ENCODE data around the gene DUS1L. TPM values are rescaled to one million over a fixed set of nuclear protein-coding genes. Genes with fewer than 3 reads are reported as not detected.

Gene DUS1L
- polyA plus RNA-seq, 3 donors from 2014 or later = 61.7 to 85.3 (median 82.5) TPM

DNA sequence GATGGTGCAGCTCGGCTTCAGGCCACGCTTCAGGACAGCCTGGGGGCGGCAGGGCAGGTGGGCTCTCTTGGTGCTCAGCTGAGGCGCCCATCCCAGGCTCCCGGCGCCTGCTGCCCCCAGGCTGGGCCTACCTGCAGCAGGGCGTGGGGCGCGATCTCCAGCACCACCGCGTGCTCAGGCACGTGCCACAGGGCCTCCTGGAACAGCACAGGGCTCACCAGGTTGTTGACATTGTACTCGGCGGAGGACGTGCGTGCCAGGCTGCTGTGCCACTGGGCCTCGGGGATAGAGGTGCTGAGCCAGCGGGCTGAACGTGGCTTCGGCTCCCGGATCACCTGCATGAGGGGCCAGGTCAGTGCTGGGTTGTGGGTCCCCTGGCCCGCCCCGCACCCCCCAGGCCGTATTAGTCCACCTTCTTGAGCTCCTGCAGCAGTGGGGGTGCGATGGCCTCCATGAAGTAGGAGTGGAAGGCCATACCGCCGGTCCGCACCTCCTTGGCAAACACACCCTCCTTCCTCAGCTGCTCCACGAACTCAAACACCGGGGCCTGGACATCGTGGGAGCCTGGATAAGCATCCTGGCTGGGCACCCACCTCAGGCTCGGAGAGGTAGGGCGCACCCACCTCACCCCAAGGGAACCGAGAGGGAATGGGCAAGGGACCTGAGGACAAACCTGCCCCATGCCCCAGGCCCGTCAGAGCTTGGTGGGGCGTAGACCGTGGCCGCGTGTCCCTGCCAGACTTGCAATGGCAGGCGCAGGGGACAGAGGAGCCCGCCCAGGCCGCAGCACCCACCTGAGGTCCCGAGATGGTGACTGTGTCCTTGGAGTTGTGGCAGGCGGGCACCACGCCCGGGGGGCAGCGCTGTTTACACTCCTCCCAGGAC lies 23.5 kb upstream of the DUS1L start:
- Mint-ChIP-seq H3K27me3 (ENCODE audit: low read depth in 3 of 3) (no peaks in the 10 kb centered on the region), H3K4me1 (no peaks in the 10 kb centered on the region), H3K27ac (peak overlapping the region in 1 of 6 donors; percentile 69), H3K9me3 (no peaks in the 10 kb centered on the region), H3K36me3 (no peaks in the 10 kb centered on the region), H3K4me3 (no peak overlapping the region)
- no peak for DNase-seq

DNA sequence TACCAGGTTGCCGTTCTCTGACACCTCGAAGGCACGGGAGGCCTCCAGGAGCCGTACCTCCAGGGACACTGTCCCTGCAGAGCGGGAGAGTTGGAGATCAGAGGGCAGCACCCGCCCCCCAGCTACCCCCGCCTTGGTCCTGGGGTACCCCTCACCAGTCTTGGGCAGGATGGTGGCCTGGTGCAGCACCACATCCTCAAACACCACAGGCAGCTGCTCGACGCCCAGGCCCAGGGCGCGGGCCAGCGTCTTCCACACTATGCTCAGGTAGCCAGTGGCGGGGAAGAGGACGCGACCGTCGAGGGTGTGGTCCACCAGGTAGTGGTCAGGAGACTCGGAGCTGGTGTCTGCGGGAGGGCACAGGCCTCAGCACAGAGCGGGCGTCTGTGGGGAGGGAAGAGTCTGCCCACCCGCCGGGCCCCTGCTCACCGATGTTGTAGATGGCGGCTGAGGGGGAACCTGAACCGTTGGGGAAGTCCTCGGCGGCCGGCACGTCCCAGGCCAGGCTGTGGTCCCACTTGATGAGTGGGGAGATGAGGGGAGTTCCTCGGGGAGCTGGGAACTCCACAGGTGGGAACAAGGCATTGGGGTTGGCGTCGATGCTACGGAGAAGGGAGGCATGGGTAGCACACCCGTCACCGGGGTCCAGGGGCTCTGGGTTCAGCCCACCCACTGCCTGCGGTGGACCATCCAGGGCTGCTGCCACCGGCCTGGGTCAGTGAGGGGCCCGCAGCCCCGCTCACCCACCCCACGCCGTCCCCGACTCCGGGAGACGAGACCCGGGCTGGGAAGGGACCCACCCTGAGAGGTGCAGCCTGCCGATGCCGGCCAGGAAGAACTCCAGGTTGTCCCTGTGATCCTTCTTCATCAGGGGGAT lies 22.6 kb upstream of the DUS1L start:
- DNase-seq = no peak
- Mint-ChIP-seq H3K4me1 (no peaks in the 10 kb centered on the region), H3K27me3 (ENCODE audit: low read depth in 3 of 3) (no peaks in the 10 kb centered on the region), H3K4me3 (no peak overlapping the region), H3K9me3 (no peaks in the 10 kb centered on the region), H3K36me3 (no peaks in the 10 kb centered on the region), H3K27ac (no peak overlapping the region)

GRCh38 chr17:82086941-82087906 lies 21.6 kb upstream of the DUS1L start:
- no peak overlapping the region for H3K27ac Mint-ChIP-seq
- H3K9me3 Mint-ChIP-seq = no peaks in the 10 kb centered on the region
- DNase-seq = no peak
- H3K36me3 Mint-ChIP-seq = no peaks in the 10 kb centered on the region
- no peaks in the 10 kb centered on the region for H3K4me1 Mint-ChIP-seq
- H3K27me3 Mint-ChIP-seq (ENCODE audit: low read depth in 3 of 3) = no peaks in the 10 kb centered on the region
- H3K4me3 Mint-ChIP-seq = no peak overlapping the region

- Mint-ChIP-seq H3K4me1 (no peaks in the 10 kb centered on the region), H3K36me3 (no peaks in the 10 kb centered on the region), H3K27ac (no peak overlapping the region), H3K9me3 (no peaks in the 10 kb centered on the region), H3K4me3 (no peak overlapping the region), H3K27me3 (ENCODE audit: low read depth in 3 of 3) (no peaks in the 10 kb centered on the region)
- DNase-seq = no peak
Measured at GRCh38 chr17:82085931-82086764, 20.5 kb upstream of the DUS1L start.

DNA sequence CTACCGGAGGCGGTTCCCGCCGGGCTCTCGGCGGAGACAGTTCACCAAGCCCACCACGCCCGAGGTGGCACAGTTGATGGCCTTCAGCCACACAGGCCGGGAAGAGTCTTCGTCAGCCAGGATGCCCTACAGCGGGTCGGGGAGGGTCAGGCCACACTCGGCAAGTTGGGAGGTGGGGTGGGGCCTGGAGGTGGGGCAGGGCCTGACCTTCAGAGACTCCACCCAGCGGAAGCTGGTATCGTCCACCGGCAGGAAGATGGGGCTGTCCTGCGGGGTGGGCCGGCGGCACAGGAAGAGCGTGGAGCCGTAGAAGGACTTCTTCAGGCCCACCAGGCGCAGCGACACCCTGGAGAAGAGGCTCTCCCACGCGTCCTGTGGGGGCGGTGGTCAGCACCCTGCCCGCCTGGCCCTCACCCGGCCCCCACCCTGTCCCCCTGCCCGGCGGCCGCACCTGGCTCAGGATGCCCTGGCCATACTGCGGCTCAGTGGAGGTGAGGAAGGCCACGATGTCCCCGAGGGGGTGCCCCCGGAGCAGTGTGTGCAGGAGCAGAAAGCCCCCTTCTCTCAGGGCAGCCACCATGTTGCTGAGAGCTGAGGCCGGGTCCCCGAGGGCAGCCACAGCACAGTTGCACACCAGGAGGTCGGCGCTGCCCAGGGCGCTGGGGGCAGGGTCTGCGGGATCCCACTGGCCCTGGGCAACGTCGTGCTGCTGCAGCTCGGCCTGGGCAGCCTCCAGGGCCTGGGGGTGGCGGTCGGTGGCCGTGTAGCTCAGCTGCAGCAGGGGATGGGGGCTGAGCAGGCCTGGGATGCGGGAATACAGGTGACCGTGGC lies 19.6 kb upstream of the DUS1L start:
- H3K27ac Mint-ChIP-seq = no peak overlapping the region
- no peaks in the 10 kb centered on the region for H3K9me3 Mint-ChIP-seq
- DNase-seq = no peak
- no peak overlapping the region for H3K4me3 Mint-ChIP-seq
- no peaks in the 10 kb centered on the region for H3K36me3 Mint-ChIP-seq
- no peaks in the 10 kb centered on the region for H3K27me3 Mint-ChIP-seq (ENCODE audit: low read depth in 3 of 3)
- no peaks in the 10 kb centered on the region for H3K4me1 Mint-ChIP-seq

DNA sequence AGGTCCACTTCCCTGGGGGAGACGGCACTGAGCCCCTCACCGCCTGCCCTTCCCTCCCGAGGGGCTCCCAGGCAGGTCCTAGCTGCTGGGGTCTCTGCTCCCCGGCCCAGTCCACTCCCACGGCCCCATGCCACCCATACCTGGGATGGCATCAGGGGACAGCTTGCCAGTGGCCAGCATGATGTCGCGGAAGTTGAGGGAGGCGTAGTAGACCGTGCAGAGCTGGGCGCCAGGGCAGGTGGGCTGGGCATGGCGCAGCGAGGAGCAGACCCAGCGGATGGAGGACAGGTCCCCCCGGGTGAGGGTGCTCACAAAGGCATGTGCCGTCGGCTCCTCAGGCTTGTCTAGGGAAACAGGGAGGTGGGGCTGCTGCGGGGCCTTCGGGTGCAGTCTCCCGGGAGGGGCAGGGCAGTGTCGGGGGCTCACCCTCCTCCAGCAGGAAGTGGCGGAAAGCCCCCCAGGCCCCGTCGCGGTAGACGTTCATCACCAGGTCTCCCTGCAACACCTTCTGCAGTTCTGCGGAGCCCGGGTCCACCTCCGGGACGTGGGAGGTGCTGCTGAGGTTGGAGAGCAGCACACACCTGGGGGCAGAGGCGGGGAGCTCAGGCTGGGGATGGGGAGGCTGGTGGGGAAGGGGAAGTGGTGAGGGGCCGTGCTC lies 18.9 kb upstream of the DUS1L start:
- no peaks in the 10 kb centered on the region for H3K27me3 Mint-ChIP-seq (ENCODE audit: low read depth in 3 of 3)
- H3K9me3 Mint-ChIP-seq = no peaks in the 10 kb centered on the region
- no peak for DNase-seq

GRCh38 chr17:82083533-82084359 lies 18.1 kb upstream of the DUS1L start:
- no peak for DNase-seq
- Mint-ChIP-seq H3K4me3 (no peak overlapping the region), H3K27ac (no peak overlapping the region), H3K36me3 (no peaks in the 10 kb centered on the region), H3K27me3 (ENCODE audit: low read depth in 3 of 3) (no peaks in the 10 kb centered on the region), H3K4me1 (no peaks in the 10 kb centered on the region), H3K9me3 (no peaks in the 10 kb centered on the region)

More for the DNA sequence above, 18.9 kb upstream of the DUS1L start:
- H3K4me1 Mint-ChIP-seq = no peaks in the 10 kb centered on the region
- no peak overlapping the region for H3K27ac Mint-ChIP-seq
- no peak overlapping the region for H3K4me3 Mint-ChIP-seq
- no peaks in the 10 kb centered on the region for H3K36me3 Mint-ChIP-seq

DNA sequence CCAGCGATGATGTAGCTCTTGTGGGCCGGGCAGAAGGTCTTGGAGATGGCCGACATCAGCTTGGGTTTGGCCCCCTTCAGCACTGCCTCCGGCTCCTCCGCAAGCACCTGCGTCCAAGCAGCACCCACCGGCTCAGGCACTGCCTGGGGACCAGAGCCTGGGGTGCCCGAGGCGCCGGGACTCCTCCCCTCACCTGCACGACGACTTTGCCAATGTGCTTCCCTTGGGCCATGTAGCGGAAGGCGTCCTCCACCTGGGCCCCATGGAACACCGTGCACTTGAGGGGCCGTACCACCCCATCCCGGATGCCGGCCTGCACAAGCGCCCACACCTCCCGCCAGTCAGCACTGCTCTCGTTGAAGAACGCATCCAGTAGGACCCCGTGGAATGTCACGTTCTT lies 17.4 kb upstream of the DUS1L start:
- Mint-ChIP-seq H3K4me3 (no peak overlapping the region), H3K27ac (no peak overlapping the region), H3K4me1 (no peaks in the 10 kb centered on the region), H3K27me3 (ENCODE audit: low read depth in 3 of 3) (no peaks in the 10 kb centered on the region), H3K9me3 (no peaks in the 10 kb centered on the region), H3K36me3 (peaks cover 0 to 3% (median 3%) of the 10 kb centered on the region in 3 donors)
- no peak for DNase-seq

GRCh38 chr17:82082456-82082855 lies 16.9 kb upstream of the DUS1L start:
- no peak for DNase-seq
- no peaks in the 10 kb centered on the region for H3K4me1 Mint-ChIP-seq
- peaks cover 0 to 4% (median 3%) of the 10 kb centered on the region in 3 donors for H3K36me3 Mint-ChIP-seq
- no peaks in the 10 kb centered on the region for H3K9me3 Mint-ChIP-seq
- H3K4me3 Mint-ChIP-seq = no peak overlapping the region
- H3K27ac Mint-ChIP-seq = no peak overlapping the region
- no peaks in the 10 kb centered on the region for H3K27me3 Mint-ChIP-seq (ENCODE audit: low read depth in 3 of 3)

- no peaks in the 10 kb centered on the region for H3K4me1 Mint-ChIP-seq
- no peaks in the 10 kb centered on the region for H3K9me3 Mint-ChIP-seq
- no peak overlapping the region for H3K4me3 Mint-ChIP-seq
Measured at GRCh38 chr17:82081966-82082365, 16.4 kb upstream of the DUS1L start.

DNA sequence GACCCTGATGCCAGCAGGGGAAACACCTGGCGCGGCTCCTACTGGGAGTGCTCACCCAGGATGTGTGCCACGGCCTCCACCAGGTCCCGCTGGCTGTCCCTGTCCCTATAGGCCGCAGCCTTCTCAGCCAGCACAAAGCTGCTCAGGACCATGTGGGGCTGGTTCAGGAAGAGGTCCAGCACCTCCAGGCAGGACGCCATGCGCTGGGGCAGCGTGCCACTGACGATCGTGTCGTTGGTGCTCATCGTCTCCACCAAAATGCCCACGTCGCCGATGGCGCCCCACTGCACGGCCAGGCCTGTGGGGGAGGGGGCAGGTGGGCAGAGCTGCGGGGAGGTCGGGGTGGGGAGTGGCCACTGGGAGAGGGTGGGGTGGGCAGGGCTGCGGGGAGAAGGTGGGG lies 15.9 kb upstream of the DUS1L start:
- Mint-ChIP-seq H3K4me3 (no peak overlapping the region), H3K36me3 (peaks cover 0 to 4% (median 3%) of the 10 kb centered on the region in 3 donors), H3K4me1 (no peaks in the 10 kb centered on the region), H3K9me3 (no peaks in the 10 kb centered on the region), H3K27me3 (ENCODE audit: low read depth in 3 of 3) (no peaks in the 10 kb centered on the region), H3K27ac (no peak overlapping the region)
- DNase-seq = no peak

More at GRCh38 chr17:82081966-82082365, 16.4 kb upstream of the DUS1L start:
- H3K27me3 Mint-ChIP-seq (ENCODE audit: low read depth in 3 of 3) = no peaks in the 10 kb centered on the region
- no peak for DNase-seq
- H3K36me3 Mint-ChIP-seq = peaks cover 0 to 4% (median 3%) of the 10 kb centered on the region in 3 donors
- H3K27ac Mint-ChIP-seq = no peak overlapping the region

Measured in immature natural killer cell (primary cell).